ENCODE data around the gene PKHD1.

DNA sequence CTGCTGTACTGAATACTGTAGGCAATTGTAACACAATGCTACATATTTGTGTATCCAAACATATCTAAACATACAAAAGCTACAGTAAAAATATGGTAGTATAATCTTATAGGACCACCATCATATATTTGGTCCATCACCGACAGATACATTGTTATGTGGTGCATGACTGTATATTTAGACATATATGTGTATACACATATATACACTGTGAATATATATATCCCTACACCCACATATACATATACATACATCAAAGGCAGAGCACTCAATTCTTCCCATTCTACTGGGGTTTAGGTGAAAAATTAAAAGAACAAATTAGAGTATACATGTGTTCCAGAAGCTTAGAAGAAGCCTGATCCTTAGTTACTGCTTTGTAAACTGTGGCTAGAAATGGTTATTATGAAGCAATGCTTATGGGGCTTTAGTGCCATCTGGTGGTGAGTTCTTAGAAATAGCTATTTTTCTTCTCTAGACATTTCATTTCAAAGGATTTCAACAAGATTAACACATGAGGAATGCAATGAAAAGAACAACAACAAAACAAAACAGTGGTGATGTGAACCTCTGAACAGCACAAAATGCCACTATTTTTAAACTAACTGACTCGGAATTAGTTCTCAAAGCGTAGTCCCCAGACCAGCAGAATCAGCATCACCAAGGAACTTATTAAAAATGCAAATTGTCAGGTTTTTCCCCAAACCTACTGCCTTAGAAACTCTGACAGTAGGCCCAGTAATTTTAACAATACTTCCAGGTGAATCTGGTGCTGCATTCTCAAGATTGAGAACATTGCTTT lies 38.0 kb downstream of the PKHD1 start:
- TF ChIP-seq, protein P1, sequence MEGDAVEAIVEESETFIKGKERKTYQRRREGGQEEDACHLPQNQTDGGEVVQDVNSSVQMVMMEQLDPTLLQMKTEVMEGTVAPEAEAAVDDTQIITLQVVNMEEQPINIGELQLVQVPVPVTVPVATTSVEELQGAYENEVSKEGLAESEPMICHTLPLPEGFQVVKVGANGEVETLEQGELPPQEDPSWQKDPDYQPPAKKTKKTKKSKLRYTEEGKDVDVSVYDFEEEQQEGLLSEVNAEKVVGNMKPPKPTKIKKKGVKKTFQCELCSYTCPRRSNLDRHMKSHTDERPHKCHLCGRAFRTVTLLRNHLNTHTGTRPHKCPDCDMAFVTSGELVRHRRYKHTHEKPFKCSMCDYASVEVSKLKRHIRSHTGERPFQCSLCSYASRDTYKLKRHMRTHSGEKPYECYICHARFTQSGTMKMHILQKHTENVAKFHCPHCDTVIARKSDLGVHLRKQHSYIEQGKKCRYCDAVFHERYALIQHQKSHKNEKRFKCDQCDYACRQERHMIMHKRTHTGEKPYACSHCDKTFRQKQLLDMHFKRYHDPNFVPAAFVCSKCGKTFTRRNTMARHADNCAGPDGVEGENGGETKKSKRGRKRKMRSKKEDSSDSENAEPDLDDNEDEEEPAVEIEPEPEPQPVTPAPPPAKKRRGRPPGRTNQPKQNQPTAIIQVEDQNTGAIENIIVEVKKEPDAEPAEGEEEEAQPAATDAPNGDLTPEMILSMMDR (IDR thresholded peaks at IDR 0.05; ENCODE audit: poor library complexity): peak; percentile 73
- TF ChIP-seq EZH2 (IDR thresholded peaks at IDR 0.05; ENCODE audit: borderline replicate concordance) (no peak), EZH2phosphoT487 (IDR thresholded peaks at IDR 0.05; ENCODE audit: low read depth, severe bottlenecking, unreplicated experiment) (no peak)

All from hepatocyte (in vitro differentiated cells).